Measurements from ENCODE around the gene ABCC2.
"Not testable (repeated sequence)": the region's sequence is repeated elsewhere in the genome, so short reads cannot be mapped to it uniquely, and the experiment has no call there.

Gene ABCC2

DNA sequence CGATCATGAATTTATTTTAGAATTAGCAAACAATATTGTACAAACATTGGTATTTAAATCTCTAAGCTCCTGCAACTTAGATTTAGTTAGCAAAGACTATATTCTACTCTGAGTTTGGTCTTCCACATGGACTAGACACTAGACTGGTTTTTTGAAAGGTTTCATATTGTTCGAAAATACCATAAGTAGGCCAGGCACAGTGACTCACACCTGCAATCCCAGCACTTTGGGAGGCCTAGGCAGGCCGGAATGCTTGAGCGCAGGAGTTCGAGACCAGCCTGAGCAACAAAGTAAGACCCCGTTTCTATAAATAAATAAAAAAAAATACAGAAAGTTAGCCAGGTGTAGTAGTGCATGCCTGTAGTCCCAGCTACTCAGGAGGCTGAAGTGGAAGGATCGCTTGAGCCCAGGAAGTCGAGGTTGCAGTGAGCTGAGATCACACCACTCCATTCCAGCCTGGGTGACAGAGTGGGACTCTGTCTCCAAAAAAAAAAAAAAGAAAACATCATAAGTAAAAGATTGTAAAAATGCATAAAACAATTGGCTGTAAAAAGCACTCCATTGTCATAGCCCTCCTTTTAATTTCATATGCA, 73.1 kb downstream of the ABCC2 start:
- no peak for DNase-seq

DNA sequence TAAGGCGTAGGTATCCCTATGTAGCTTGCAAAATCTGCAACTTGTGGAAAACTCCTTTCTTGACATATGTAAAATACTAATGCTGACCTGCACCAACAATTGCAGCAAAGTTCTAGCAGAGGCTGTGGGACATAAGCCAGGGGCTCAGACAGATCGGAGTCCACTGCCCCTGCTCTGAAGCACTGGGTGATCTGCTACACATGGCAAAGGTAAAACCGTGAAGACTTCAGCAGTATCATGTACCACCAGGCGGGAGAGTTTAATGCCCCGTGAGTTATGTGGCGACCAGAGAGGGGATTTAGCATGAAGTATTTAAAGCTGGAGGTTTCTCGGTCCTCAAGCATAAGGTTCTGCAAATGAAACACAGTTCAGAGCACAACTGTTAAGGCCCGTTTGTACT, 76.4 kb downstream of the ABCC2 start:
- no peak for DNase-seq

DNA sequence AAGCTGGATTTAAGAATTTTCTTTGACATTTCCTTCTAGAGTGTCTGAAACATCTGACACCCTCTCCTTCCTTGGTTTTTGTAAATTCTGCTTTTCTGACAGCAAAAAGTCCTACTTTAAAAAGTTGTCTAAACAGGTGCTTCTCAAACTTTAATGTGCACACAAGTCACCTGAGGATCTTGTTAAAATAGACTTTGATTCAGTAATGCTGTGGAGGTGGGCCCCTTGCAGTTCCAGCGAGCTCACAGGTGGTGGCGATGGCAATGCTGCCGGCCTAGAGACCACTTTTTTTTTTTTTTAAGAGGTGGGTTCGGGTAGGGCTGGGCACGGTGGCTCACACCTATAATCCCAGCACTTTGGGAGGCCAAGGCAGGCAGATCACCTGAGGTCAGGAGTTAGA, 77.1 kb downstream of the ABCC2 start:
- no peak for DNase-seq

DNA sequence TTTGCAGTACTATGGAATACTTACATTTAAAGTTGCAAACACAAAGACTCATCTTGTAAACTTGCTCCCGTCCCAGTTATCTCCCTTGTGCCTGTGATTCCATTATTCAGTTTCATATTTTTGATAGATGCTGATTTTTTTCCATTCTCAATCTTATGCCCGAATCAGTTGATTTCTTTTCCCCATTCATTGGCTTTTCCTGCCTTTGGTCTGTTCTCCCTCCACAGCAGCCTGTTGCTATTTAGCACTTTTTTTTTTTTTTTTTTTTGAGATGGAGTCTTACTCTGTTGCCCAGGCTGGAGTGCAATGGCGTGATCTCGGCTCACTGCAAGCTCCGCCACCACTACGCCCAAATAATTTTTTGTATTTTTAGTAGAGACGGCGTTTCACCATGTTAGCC, 78.0 kb downstream of the ABCC2 start:
- DNase-seq: no peak

DNA sequence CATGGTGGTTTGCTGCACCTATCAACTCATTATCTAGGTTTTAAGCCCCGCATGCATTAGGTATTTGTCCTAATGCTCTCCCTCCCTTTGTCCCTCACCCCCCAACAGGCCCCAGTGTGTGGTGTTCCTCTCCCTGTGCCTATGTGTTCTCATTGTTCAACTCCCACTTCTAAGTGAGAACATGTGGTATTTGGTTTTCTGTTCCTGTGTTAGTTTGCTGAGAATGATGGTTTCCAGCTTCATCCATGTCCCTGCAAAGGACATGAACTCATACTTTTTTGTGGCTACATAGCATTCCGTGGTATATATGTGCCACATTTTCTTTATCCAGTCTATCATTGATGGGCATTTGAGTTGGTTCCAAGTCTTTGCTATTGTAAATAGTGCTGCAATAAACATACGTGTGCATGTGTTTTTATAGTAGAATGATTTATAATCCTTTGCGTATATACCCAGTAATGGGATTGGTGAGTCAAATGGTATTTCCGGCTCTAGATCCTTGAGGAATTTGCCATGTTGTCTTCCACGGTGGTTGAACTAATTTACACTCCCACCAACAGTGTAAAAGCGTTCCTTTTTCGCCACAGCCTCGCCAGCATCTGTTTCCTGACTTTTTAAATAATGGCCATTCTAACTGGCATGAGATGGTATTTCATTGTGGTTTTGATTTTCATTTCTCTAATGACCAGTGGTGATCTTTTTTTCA, 81.2 kb downstream of the ABCC2 start:
- DNase-seq: not testable (repeated sequence)

DNA sequence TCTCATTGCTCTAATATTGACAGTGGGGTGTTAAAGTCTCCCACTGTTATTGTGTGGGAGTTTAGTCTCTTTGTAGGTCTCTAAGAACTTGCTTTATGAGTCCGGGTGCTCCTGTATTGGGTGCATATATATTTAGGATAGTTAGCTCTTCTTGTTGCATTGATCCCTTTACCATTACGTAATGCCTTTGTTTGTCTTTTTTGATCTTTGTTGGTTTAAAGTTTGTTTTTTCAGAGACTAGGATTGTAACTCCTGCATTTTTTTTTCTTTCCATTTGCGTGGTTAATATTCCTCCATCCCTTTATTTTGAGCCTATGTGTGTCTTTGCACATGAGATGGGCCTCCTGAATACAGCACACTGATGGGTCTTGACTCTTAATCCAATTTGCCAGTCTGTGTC, 84.8 kb downstream of the ABCC2 start:
- not testable (repeated sequence) for DNase-seq

DNA sequence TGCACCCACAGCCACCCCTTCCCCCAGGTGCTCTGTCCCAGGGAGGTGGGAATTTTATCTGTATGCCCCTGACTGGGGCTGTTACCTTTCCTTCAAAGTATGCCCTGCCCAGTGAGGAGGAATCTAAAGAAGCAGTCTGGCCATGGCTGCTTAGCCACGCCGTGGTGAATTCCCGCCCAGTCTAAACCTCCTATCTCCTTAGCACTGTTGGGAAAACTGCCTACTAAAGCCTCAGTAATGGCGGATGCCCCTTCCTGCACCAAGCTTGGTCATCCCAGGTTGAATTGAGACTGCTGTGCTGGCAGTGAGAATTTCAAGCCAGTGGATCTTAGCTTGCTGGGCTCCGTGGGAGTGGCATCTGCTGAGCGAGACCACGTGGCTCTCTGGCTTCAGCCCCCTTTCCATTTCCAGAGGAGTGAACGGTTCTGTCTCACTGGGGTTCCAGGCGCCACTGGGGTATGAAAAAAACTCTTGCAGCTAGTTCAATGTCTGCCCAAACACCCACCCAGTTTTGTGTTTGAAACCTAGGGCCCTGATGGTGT, 87.2 kb downstream of the ABCC2 start:
- DNase-seq: no peak

DNA sequence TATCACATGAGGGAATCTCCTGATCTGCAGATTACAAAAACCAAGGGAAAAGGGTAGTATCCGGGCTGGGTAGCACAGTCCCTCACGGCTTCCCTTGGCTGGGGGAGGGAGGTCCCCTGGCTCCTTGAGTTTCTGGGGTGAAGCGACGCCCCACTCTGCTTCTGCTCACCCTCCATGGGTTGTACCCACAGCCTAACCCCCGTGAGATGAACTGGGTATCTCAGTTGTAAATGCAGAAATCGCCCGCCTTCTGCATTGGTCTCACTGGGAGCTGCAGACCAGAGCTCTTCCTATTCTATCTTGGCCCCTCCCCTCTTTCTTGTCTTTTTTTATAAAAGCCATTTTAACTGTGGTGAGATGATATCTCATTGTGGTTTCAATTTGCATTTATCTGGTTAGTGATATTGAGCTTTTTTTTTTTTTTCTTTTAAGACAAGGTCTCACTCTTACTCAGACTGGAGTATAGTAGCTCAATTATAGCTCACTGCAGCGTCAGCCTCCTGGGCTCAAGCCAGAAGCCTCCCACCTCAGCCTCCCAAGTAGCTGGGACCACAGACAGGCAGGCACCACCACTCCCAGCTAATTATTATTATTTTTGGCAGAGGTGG, 87.8 kb downstream of the ABCC2 start:
- DNase-seq: no peak

DNA sequence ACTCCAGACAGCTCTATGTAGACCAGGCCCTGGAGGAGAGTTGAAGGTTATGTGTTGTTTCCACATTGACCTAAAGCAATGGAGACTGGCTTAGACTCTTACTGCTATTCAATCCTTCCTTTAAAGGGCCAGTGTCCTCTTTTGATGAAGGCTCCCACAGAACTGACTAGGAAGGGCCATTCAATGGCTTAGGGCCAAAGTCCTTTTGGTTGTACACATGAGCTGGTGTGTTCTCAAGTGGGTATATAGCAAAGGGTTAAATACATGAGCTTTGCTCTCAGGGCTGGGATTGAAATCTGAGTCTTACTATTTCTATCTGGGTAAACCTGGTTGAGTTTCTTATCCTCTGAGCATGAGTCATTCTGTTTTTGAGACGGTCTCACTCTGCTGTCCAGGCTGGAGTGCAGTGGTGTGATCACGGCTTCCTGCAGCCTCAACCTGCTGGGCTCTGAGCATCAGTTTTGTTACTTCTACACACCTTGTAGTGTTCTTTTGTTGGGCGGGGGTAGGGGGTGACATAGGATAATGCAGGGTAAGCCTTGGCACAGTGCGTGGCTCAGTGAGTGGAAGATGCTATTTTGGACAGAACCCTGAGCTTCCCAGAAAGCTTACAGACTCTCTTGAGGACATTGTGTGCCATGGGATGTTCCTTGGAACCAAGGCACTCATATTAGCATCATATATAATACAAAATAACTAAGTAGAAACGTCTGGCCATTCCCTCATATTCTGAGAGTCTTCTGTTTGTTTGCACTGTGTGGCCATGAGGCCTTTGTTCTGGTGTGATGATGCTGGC, 90.1 kb downstream of the ABCC2 start:
- DNase-seq: no peak

DNA sequence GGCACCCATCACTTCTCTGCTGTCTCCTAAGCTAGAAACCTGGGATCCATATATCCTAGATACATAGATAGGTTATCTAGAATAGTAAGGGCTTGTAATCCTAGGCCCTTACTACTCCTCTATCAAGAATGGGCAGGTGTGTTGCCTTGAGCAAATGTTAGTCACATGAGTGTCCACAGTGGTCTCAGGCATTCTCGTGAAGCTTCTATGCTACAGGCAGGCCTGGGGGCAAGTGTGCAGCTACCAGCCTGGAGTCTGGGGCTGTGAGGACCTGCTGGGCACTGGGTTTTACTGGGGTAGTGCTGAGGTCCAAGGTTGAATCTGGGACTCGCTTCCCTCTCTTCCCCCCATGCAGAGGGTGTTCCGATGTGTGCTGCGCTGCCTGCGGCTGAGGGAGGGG, 91.4 kb downstream of the ABCC2 start:
- no peak for DNase-seq

DNA sequence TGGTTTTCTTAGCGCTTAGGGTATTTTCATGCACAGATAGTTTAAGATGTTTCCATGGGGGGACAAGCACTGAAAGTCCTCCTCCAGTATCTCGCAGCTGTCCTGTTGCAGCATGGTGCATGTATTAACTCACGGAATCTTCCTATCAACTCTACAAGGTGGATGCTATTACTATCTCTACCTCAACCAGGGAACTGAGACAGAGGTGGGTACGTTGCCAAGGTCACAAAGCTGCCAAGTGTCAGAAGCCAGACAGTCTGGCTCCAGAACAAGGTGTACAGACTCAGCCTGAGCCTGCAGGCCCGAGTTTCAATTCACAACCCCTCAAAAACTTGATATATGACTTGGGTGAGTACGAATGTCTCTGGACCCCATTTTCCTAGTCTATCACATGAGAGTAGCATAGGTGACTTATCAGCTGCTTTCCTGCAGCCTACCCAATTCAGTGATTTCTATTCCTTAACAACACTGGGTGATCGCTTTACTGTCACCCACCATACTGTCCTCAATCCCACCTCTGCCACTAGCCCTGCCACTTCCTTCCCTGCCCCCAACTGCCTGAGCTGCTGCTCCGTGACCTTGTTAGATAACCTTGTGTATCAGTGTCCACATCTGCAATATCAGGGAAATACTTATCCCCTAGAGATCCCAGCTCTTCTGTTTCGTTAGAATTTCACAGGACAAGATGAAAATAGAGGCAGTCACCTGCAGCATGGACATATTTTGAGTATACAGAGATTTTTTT, 92.1 kb downstream of the ABCC2 start:
- no peak for DNase-seq

DNA sequence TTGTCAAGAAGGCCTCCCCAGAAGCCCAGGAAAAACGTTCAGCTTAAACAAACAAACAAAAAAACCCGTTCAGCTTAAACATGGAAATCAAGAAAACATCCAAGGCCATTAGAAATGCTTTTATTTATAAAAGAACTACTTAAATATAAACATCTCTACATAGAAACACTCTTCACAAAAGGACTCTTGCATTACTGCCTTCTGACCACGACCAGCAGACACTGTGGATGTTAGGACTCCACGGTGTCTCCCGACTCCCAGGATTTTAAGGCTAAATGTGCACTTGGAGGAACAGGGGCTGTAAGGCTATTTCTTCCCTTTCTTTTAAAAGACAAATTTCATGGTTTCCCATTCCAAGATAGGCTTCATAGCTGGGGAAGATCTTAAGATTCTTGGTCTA, 93.0 kb downstream of the ABCC2 start:
- no peak for DNase-seq

DNA sequence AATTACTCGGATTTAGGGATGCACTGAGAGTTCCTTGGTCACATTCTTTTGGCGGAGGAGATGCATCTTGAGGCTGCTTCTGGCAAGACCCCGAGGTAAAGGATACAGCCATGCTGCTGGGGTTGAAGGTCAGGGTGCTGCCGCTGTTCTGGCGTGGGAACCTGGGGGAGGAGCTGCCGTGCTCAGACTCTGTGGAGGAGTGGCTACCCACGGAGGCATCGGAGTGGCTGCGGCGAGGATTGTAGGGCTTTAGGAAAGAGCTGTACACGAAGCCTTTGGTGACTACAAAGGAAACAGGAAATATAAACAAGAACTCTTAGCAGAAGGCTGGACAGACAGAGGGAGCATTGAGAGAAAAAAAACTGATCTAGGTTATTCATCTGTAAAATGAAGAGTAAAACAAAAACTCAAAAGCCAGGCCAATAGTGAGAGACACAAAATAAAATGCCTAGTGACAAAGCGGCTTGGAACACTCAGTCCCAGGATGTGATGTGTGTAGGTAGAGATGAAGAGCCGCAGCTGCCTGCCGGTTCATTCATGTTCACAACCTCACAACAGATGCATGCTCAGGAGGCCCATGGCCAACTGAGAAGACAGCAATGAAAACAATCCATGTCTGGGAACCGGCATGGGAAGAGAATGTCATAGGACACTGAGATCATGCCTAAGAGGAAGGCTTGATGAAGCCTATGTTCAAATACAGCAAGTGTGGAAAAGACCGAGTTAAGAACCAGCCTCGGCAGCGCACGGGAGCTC, 97.8 kb downstream of the ABCC2 start:
- DNase-seq: no peak

DNA sequence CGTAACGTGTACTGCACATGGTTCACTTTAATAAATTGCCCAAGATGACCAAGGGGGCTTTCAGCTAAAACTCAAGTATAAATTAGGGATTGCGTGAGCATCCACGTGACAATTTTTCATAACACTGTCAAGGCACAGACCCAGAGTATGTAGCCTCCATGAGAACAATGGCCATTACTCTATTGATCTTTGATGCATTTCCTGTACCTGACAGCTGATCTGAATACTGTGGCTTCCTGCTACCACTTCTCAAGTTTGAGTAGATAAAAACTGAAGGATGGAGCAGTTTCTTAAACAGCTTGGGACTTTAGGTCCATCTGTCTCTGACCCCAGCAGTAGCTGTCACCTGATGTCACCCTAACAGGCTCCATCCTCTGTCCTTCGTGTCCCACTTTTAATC, 98.9 kb downstream of the ABCC2 start:
- DNase-seq: no peak

DNA sequence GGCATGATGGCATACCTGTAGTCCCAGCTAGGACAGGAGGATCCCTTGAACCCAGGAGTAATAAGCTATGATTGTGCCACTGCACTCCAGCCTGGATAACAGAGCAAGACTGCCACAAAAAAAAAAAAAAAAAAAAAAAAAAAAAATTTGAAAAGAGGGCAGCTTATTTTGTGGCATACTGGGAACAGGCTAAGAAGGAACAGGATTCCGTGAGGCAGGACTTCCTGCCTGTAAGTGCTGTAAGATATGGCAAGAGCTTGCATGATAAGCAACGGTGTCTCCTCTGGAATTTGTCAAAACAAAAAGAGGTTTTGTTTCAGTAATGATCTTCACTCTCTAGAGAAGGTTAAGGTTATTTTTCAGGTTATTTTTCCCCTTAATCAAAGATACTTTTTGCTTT, 101.1 kb downstream of the ABCC2 start:
- no peak for DNase-seq

DNA sequence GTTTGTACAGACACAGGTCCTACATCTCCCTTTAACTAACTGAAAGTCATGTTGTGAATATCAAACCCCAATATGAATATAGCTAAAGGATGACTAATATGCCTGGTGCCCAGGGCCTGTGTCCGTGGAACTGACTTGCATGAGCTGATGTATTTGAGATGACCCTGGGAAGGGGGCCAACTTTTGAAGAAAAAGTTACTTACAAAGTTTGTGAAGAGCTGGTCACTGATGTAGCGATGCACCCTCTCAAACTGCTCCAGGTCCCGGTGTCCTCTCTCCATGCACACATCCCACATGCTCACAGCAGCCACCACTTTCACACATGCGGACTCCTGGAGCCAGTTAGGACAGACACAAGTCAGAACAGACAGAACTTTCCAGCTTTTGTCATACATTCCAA, 106.2 kb downstream of the ABCC2 start:
- no peak for DNase-seq

DNA sequence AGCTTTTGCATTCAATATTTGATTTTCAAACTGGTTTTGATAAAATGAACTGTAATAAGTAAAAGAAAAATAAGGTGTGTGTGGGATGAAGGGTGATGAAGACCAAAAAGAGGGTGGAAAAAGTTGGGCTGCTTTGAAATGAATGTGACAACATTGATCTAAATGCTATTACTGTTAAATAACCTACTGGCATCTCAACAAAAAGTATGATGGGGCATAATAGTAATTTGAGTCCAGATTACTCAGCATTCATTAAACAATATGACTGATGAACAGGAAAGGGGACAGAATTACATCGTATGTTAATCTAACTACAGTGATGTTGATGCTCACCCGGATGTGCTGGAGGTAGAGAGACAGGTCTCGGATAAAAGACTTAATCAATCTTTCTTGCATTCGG, 112.2 kb downstream of the ABCC2 start:
- DNase-seq: no peak

DNA sequence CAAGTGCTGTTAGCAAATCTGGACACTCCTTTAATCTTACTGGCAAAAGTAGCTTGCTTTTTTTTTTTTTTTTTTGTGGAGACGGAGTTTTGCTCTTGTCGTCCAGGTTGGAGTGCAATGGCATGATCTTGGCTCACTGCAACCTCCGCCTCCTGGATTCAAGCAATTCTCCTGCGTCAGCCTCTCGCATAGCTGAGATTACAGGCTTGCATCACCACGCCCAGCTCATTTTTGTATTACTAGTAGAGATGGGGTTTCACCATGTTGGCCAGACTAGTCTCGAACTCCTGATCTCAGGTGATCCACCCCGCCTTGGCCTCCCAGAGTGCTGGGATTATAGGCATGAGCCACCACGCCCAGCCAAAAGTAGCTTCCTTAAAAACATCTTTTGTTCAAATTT, 112.6 kb downstream of the ABCC2 start:
- DNase-seq: not testable (repeated sequence)

DNA sequence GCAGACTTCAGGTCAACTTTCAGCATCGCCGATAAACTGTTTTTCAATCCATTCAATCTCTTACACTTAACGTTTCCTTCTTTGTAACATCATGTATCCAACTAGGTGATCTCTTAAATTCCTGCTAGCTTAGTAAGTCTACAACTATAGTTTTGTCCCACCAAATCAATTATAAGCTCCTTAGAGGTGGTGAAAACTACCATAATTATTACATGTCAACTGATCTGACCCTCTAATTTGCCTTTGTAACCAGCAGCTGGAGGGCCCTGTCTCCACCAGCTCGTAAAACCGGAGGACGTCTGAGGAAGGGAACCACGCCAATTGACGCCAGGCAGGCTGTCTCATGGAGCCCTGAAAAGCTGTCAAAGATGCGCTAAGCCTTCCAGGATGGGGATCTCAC, 113.4 kb downstream of the ABCC2 start:
- DNase-seq: no peak
